ENCODE measurements around the gene NOG.

DNA sequence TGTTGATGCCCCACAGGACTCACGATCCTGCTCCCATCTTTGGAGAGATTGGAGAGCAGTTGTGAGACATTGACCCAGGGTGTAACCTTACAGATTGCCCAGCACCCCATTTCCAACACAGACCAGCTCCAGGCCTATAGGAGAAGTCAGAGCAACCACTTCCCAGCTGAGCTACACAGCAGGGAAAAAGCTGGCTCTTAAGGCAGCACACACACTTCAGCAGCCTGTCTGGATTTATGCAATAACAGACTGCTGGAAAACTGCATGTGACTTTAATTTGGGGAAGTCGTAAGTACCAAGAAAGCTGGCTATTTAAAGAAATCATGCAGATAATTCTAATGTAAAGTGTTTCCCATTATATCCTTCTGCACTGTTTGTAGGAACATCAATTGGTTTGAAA lies 30.8 kb downstream of the NOG start:
- no peak for TF ChIP-seq EZH2 (IDR thresholded peaks at IDR 0.05; ENCODE audit: borderline replicate concordance, low read depth, low read length, poor library complexity, severe bottlenecking)
- TF ChIP-seq, protein P1, sequence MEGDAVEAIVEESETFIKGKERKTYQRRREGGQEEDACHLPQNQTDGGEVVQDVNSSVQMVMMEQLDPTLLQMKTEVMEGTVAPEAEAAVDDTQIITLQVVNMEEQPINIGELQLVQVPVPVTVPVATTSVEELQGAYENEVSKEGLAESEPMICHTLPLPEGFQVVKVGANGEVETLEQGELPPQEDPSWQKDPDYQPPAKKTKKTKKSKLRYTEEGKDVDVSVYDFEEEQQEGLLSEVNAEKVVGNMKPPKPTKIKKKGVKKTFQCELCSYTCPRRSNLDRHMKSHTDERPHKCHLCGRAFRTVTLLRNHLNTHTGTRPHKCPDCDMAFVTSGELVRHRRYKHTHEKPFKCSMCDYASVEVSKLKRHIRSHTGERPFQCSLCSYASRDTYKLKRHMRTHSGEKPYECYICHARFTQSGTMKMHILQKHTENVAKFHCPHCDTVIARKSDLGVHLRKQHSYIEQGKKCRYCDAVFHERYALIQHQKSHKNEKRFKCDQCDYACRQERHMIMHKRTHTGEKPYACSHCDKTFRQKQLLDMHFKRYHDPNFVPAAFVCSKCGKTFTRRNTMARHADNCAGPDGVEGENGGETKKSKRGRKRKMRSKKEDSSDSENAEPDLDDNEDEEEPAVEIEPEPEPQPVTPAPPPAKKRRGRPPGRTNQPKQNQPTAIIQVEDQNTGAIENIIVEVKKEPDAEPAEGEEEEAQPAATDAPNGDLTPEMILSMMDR (conservative IDR thresholded peaks at IDR 0.05; ENCODE audit: low read depth, low read length): no peak

All from A673 (cell line).